GM12891 (cell line): ENCODE data around the gene PTPRJ.

Experiments used
- POLR2A ChIP-seq: IDR thresholded peaks from 2 replicates; pipeline ENCODE4 v1.6.1; 2011; ENCODE audit warnings: low read depth, low read length, control low read depth
- POLR2AphosphoS5 ChIP-seq: IDR thresholded peaks from 2 replicates; pipeline ENCODE4 v1.6.1; 2011; ENCODE audit warnings: low read depth, low read length, control low read depth

DNA sequence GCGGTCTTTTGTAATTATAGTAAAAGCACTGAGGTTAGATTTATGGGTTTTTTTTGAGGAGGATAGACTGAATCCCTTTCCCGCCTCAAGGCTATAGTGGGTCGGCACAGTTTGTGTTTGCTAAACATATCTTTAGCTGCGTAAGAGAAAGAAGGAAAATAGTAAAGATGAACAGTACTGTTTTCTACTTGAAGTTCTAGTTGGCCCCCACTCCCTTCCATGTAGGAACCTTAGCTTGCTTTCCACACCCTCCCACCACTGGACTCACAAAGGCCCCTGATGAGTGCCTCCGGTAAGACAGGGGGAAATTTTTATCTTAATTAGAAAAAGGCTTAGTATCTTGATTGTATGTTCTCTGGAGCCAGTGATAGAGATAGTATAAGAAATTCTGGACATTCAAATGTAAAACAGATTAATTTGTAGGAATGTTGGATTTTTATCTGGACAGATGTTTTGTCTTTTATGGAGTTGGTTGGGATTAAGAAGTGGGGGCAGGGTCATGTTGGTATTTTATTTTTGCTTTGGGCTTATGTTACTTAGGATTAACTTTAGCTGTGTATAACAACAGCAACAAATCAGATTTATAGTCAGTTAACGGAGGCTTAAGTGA lies 49.4 kb downstream of the PTPRJ start:
- TF ChIP-seq POLR2A: no peak
- TF ChIP-seq POLR2AphosphoS5: no peak
